Cardiac muscle cell (in vitro differentiated cells and primary cell): ENCODE results near the gene VSIG10L. TPM values are rescaled to one million over a fixed set of nuclear protein-coding genes. Genes with fewer than 3 reads are reported as not detected.

Experiments used
- DNase-seq, 2 donors: peaks; one replicate each; pipeline versions ENCODE4 v3.0.0 to v3.0.0-alpha.2; 2010 to 2017; ENCODE audit warnings: low read depth in 1 of 2, low spot score in 1 of 2
- H3K27ac ChIP-seq: fragments of 200-600 bp; sonication (generic); 2 replicates; pipeline ENCODE4 v1.5.1; 2016
- H3K27me3 ChIP-seq: fragments of 200-600 bp; sonication (generic); 2 replicates; pipeline ENCODE4 v1.6.0; 2016; ENCODE audit warnings: control low read depth
- H3K36me3 ChIP-seq: fragments of 200-600 bp; sonication (generic); 2 replicates; pipeline ENCODE4 v1.5.1; 2016; ENCODE audit warnings: control low read depth
- H3K4me1 ChIP-seq: fragments of 200-600 bp; sonication (generic); 2 replicates; pipeline ENCODE4 v1.8.1; 2017; ENCODE audit warnings: low read depth, mild to moderate bottlenecking, mixed run types
- H3K4me3 ChIP-seq: fragments of 200-600 bp; sonication (generic); 2 replicates; pipeline ENCODE4 v1.5.1; 2016; ENCODE audit warnings: mild to moderate bottlenecking
- H3K9me3 ChIP-seq: fragments of 200-600 bp; sonication (generic); 2 replicates; pipeline ENCODE4 v1.5.1; 2017; ENCODE audit warnings: low read depth, mild to moderate bottlenecking, control low read depth
- CTCF ChIP-seq: IDR thresholded peaks from 2 replicates; pipeline ENCODE4 v1.5.1; 2012; ENCODE audit warnings: low read depth, mild to moderate bottlenecking, low read length
- polyA plus RNA-seq: library from polyadenylated mRNA; unstranded; fragments of >200 nt; fragmentation: Nextera tagmentation; extraction: Ambion mirVana; gene quantifications from 2 replicates; pipeline ENCODE4 v1.2.1, GENCODE V29; 2016
- total RNA-seq: library from RNA; depleted of rRNA; stranded (reverse); fragments of >200 nt; gene quantifications from 2 replicates; pipeline ENCODE4 v1.2.3, GENCODE V29; 2016

VSIG10L gene
- total and polyA plus RNA-seq, 2 experiments from 2014 or later, result 5.0 to 9.1 TPM

DNA sequence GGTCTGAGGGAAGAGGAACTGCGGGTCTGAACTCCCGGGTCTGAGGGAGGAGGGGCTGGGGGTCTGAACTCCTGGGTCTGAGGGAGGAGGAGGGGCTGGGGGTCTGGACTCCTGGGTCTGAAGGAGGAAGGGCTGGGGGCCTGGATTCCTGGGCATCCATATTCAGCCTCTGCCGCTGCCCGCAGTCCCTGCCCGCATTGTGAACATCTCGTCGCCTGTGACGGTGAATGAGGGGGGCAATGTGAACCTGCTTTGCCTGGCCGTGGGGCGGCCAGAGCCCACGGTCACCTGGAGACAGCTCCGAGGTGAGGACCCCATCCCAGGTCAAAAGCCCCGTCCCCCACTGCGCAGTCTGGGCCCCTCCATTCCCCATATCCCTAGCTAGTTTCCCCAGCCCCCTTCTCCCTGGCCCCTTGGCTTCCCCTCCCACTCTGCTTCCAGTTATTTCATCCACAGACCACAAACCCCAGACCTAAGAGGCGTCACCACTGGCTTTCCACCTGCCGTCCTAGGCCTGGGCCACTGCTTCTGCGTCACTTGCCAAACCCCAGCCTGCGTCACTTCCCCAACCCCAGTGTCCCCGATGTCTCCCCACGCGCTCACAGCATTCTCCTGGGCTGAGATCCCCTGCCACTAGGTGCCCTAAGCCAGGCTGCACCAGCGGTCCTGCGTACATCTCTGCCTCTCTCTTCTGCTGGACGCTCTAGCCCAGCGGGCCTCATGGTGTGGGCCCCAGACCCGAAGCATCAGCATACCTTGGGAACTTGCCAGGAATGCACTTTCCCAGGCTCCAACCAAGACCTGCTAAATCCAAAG lies 16.6 kb downstream of the VSIG10L start:
- Histone ChIP-seq H3K36me3 (no peaks in the 10 kb centered on the region), H3K4me3 (no peak overlapping the region), H3K27me3 (no peaks in the 10 kb centered on the region), H3K27ac (no peak overlapping the region), H3K9me3 (no peaks in the 10 kb centered on the region), H3K4me1 (no peaks in the 10 kb centered on the region)
- TF ChIP-seq CTCF, result no peak
- DNase-seq, result no peak

DNA sequence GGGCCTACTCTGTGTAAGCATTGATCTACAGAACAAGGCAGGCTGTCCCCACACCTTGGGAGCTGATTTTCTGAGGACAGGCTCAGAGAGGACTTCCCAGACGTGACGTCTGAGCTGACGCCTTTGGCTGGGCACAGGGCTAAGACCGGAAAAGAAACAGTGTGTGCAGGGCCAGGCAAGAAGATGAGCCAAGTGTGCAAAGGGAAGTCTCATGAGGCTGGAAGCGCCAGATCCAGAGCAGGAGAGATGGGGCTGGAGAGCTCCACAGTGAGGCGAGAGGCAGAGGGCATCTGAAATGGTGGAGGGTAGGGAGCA lies 17.8 kb downstream of the VSIG10L start:
- H3K27ac ChIP-seq, result no peak overlapping the region
- no peaks in the 10 kb centered on the region for H3K27me3 ChIP-seq
- DNase-seq, result peak in 1 of 2 donors; percentile 19
- H3K4me1 ChIP-seq, result no peaks in the 10 kb centered on the region
- TF ChIP-seq CTCF, result no peak
- no peak overlapping the region for H3K4me3 ChIP-seq
- H3K36me3 ChIP-seq, result no peaks in the 10 kb centered on the region
- no peaks in the 10 kb centered on the region for H3K9me3 ChIP-seq

- H3K4me1 ChIP-seq, result no peaks in the 10 kb centered on the region
- H3K36me3 ChIP-seq, result no peaks in the 10 kb centered on the region
- DNase-seq, result no peak
- H3K9me3 ChIP-seq, result no peaks in the 10 kb centered on the region
- no peak overlapping the region for H3K27ac ChIP-seq
- no peaks in the 10 kb centered on the region for H3K27me3 ChIP-seq
- no peak for TF ChIP-seq CTCF
- H3K4me3 ChIP-seq, result no peak overlapping the region
Observed at GRCh38 chr19:51323481-51324166, 18.3 kb downstream of the VSIG10L start.

DNA sequence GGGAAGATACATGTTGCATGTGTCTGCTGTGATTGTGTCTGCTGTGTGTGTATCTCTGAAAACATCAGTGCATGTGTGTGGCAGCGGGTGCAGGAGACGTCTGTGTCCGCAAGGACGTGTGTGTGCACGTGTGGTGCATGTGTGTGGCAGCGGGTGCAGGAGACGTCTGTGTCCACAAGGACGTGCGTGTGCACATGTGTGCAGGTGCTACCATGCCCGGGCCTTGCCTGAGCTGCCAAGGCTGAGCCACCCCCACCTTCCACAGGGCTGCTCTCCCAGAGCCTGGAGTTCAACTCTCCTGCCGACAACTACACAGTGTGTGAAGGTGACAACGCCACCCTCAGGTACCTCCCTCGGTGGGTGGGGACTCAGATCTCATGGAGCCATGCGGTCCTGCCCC lies 20.1 kb downstream of the VSIG10L start:
- no peak overlapping the region for H3K27ac ChIP-seq
- TF ChIP-seq CTCF, result no peak
- no peaks in the 10 kb centered on the region for H3K9me3 ChIP-seq
- H3K36me3 ChIP-seq, result no peaks in the 10 kb centered on the region
- no peak for DNase-seq
- H3K4me1 ChIP-seq, result no peaks in the 10 kb centered on the region
- H3K4me3 ChIP-seq, result no peak overlapping the region
- H3K27me3 ChIP-seq, result no peaks in the 10 kb centered on the region

- no peaks in the 10 kb centered on the region for H3K27me3 ChIP-seq
- no peaks in the 10 kb centered on the region for H3K4me1 ChIP-seq
- no peak overlapping the region for H3K4me3 ChIP-seq
- TF ChIP-seq CTCF, result no peak
- H3K27ac ChIP-seq, result no peak overlapping the region
- no peaks in the 10 kb centered on the region for H3K36me3 ChIP-seq
- peak in 1 of 2 donors; percentile 20 for DNase-seq
- no peaks in the 10 kb centered on the region for H3K9me3 ChIP-seq
Observed at GRCh38 chr19:51320280-51320657, 21.7 kb downstream of the VSIG10L start.
